ENCODE data around the gene MRNIP. TPM values are rescaled to one million over a fixed set of nuclear protein-coding genes. Genes with fewer than 3 reads are reported as not detected.

The MRNIP gene
- polyA plus RNA-seq, 3 donors from 2014 or later = 3.4 to 6.2 (median 4.2) TPM

Other genes starting within 250 kb of the MRNIP start
- 100 to 1,000 TPM in 1 of 3 donors, 10 to 100 TPM in 2; 45.7 to 110 (median 73.3) TPM for gene HNRNPH1, start 235.1 kb downstream of the MRNIP start, polyA plus RNA-seq
- gene CBY3, start 177.8 kb downstream of the MRNIP start, polyA plus RNA-seq = 1 to 10 TPM in 1 of 3 donors, under 1 TPM in 2; 0.56 to 1.3 (median 0.86) TPM
- gene CANX, start 159.8 kb downstream of the MRNIP start, polyA plus RNA-seq = 100 to 1,000 TPM; 240 to 326 (median 325) TPM
- 1 to 10 TPM in 2 of 3 donors, under 1 TPM in 1; 0.59 to 8.5 (median 1.5) TPM for gene MAML1, start 126.0 kb downstream of the MRNIP start, polyA plus RNA-seq
- gene LTC4S, start 64.8 kb downstream of the MRNIP start, polyA plus RNA-seq = 1 to 10 TPM; 2.3 to 5.8 (median 5.8) TPM
- gene MGAT4B, start 52.0 kb downstream of the MRNIP start, polyA plus RNA-seq = 10 to 100 TPM in 2 of 3 donors, 1 to 10 TPM in 1; 8.7 to 16.3 (median 15.0) TPM
- gene SQSTM1, start 37.9 kb downstream of the MRNIP start, polyA plus RNA-seq = 100 to 1,000 TPM; 256 to 292 (median 268) TPM
- 10 to 100 TPM; 11.7 to 50.8 (median 14.5) TPM for gene TBC1D9B, start 49.1 kb upstream of the MRNIP start, polyA plus RNA-seq
- gene RNF130, start 212.9 kb upstream of the MRNIP start, polyA plus RNA-seq = 10 to 100 TPM; 24.8 to 42.8 (median 38.2) TPM

Measured in immature natural killer cell (primary cell).